GM06990 (cell line): Measurements from ENCODE around the gene CNOT4.
"Not testable (repeated sequence)": the region's sequence is repeated elsewhere in the genome, so short reads cannot be mapped to it uniquely, and the experiment has no call there.

Experiments used
- DNase-seq: peaks from one replicate; pipeline ENCODE4 v3.0.0-alpha.2; 2011; ENCODE audit not compliant: insufficient read length; ENCODE audit errors: extremely low read depth
- H3K27me3 ChIP-seq: replicated peaks from 2 replicates; pipeline ENCODE4 v1.6.0; 2011; ENCODE audit warnings: low read length; ENCODE audit not compliant: control insufficient read depth, insufficient read depth
- H3K36me3 ChIP-seq: 2 replicates; pipeline ENCODE4 v1.5.1; 2011; ENCODE audit warnings: low read length; ENCODE audit not compliant: control insufficient read depth, insufficient read depth
- H3K4me3 ChIP-seq: replicated peaks from 2 replicates; pipeline ENCODE4 v1.5.1; 2011; ENCODE audit warnings: low read depth, mild to moderate bottlenecking, control low read depth, low read length
- TF ChIP-seq, protein P1 (sequence below): IDR thresholded peaks from 2 replicates; pipeline ENCODE4 v1.5.1; 2011; ENCODE audit warnings: low read length, control low read depth, mild to moderate bottlenecking, inconsistent platforms; ENCODE audit not compliant: insufficient read depth, poor library complexity, severe bottlenecking

Gene CNOT4

DNA sequence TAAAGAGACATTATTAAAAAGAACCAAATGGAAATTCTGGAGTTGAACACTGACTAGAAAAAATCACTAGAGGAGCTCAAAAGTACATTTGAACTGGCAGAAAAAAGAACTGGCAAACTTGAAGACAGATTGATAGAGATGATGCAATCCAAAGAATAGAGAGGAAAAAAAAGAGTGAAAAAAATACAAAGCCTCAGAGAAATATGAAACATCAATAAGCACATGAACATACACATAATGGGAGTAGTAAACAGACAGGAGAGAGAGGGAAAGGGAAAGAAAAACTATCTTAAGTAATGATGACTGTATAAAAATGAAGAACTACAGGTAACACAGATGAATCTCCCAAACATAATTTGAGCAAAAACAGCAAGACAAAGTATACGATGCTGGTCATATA, 61.1 kb downstream of the CNOT4 start:
- H3K36me3 ChIP-seq: no peaks in the 10 kb centered on the region; the same call in none of the 2 replicates
- DNase-seq: no peak
- TF ChIP-seq, protein P1, sequence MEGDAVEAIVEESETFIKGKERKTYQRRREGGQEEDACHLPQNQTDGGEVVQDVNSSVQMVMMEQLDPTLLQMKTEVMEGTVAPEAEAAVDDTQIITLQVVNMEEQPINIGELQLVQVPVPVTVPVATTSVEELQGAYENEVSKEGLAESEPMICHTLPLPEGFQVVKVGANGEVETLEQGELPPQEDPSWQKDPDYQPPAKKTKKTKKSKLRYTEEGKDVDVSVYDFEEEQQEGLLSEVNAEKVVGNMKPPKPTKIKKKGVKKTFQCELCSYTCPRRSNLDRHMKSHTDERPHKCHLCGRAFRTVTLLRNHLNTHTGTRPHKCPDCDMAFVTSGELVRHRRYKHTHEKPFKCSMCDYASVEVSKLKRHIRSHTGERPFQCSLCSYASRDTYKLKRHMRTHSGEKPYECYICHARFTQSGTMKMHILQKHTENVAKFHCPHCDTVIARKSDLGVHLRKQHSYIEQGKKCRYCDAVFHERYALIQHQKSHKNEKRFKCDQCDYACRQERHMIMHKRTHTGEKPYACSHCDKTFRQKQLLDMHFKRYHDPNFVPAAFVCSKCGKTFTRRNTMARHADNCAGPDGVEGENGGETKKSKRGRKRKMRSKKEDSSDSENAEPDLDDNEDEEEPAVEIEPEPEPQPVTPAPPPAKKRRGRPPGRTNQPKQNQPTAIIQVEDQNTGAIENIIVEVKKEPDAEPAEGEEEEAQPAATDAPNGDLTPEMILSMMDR: no peak
- H3K4me3 ChIP-seq: no peak overlapping the region
- H3K27me3 ChIP-seq: no peaks in the 10 kb centered on the region

DNA sequence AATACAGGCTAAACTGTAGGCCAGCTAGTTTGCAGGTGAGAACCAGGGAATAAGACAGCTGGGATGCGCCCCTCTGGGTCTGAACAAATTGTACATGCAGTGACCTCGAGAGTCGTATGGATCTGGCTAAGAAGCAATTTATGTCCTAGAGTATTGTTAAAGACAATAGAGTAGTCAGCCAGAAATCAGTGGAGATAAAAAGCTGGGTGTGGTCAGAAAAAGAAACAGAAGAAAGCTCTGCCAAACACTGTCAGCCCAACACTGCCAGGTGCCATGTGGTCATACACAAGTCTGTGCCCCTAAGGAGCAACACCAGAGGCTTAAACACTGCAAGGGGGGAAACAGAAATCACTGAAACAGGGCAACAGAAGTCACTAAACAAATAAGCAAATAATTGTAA, 62.2 kb downstream of the CNOT4 start:
- no peaks in the 10 kb centered on the region for H3K27me3 ChIP-seq
- no peak overlapping the region for H3K4me3 ChIP-seq
- TF ChIP-seq, protein P1: no peak
- no peak for DNase-seq
- H3K36me3 ChIP-seq: no peaks in the 10 kb centered on the region; the same call in none of the 2 replicates

DNA sequence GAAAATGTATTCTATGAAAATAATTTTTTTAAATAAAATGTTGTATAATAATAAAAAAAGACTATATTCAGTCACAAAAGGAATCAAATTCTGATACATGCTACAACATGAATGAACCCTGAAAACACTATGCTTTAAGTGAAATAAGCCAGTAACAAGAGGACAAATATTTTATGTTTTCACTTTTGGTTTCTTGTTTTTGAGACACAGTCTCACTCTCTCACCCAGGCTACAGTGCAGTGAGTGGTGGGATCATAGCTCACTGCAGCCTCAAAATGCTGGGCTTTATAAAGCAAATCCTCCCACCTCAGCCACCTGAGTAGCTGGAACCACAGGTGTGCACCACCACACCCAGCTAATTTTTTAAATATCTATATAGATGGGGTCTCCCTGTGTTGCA, 64.2 kb downstream of the CNOT4 start:
- Histone ChIP-seq H3K36me3 (no peaks in the 10 kb centered on the region; the same call in 1 of the 2 replicates), H3K27me3 (no peaks in the 10 kb centered on the region), H3K4me3 (no peak overlapping the region)
- TF ChIP-seq, protein P1: no peak
- no peak for DNase-seq

DNA sequence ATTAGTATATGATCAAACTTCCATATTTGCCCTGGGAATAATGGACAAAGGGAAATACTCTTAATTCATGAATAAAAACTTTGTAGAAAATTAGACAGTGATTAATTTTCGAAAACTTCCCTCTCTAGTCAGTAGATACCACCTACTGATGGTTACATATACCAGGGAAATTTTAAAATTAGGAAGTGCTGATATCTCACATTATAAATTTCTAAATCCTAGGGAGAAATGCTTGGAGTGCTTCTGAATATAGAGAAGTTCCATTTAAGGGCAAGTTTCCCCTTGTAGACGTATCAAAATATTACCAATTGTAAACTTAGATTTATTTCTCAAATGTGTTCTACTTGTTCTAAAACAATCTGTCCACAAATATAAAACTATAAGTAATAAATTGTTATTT, 64.6 kb downstream of the CNOT4 start:
- H3K27me3 ChIP-seq, DNase-seq, H3K4me3 ChIP-seq, H3K36me3 ChIP-seq: not testable (repeated sequence)

DNA sequence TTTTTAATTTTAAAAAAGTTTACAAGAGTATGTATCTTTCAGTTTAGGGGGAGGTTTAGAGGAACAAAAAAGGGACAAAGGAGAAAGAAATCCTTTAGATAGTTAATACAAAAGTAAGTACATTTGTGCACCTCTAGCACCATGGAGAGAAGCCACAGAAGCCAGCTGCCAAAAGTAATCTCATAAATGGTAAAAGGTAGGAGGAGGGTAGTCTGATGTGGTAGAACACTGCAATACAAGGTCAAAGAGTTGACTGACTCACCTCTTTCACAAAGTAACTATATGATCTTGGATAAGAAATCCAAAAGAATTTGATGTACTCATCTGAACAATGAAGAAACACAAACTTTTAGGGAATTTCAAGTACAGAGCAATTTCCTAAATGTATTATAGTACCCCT, 68.1 kb downstream of the CNOT4 start:
- TF ChIP-seq, protein P1: no peak
- Histone ChIP-seq H3K36me3 (no peaks in the 10 kb centered on the region; the same call in none of the 2 replicates), H3K27me3 (no peaks in the 10 kb centered on the region), H3K4me3 (no peak overlapping the region)
- DNase-seq: no peak

DNA sequence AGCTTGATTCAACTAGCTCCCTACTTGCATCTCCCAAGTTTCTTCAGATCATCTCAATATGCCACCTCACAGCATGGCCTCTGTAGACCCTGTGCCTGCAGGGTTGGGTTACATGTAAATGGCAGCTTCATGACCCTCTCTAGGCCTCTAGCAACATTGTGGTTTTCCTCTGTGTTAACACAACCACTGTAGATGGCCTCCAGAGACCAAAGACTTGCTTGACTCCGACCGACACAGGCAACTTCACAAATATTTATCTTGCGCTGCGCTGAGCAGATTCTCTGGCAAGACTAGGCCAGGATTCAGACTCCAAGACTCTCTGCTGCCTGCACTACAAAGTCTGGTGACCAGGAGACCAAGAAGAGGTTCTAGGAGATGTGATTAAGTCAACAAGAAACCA, 75.9 kb downstream of the CNOT4 start:
- Histone ChIP-seq H3K36me3 (peaks cover 2% of the 10 kb centered on the region), H3K27me3 (no peaks in the 10 kb centered on the region), H3K4me3 (no peak overlapping the region)
- no peak for DNase-seq
- TF ChIP-seq, protein P1: no peak
